NCI-H748 (cell line): ENCODE measurements around the gene ADAMTS17.
"Not testable (repeated sequence)": the region's sequence is repeated elsewhere in the genome, so short reads cannot be mapped to it uniquely, and the experiment has no call there.

Experiments used
- DNase-seq: peaks from one replicate; lab custom pipeline; 2025; ENCODE audit not compliant: unreplicated experiment; lab: John Stamatoyannopoulos, UW

Gene ADAMTS17

GRCh38 chr15:100340721-100341238 lies 995 bp downstream of the ADAMTS17 start:
- DNase-seq: no peak

- no peak for DNase-seq
These were observed 1.8 kb downstream of the ADAMTS17 start for GRCh38 chr15:100339999-100340398.

GRCh38 chr15:100339451-100339850 lies 2.3 kb downstream of the ADAMTS17 start:
- DNase-seq: not testable (repeated sequence)

GRCh38 chr15:100338971-100339444 lies 2.8 kb downstream of the ADAMTS17 start:
- peak; percentile 54 for DNase-seq

GRCh38 chr15:100338247-100338646 lies 3.5 kb downstream of the ADAMTS17 start:
- no peak for DNase-seq

GRCh38 chr15:100337096-100338044 lies 4.4 kb downstream of the ADAMTS17 start:
- no peak for DNase-seq

GRCh38 chr15:100336061-100336460 lies 5.7 kb downstream of the ADAMTS17 start:
- DNase-seq: no peak

GRCh38 chr15:100335335-100335999 lies 6.3 kb downstream of the ADAMTS17 start:
- DNase-seq: peak; percentile 1

GRCh38 chr15:100334905-100335304 lies 6.9 kb downstream of the ADAMTS17 start:
- DNase-seq: no peak

- DNase-seq: no peak
These were observed 7.3 kb downstream of the ADAMTS17 start for GRCh38 chr15:100334456-100334855.

- no peak for DNase-seq
These were observed 7.8 kb downstream of the ADAMTS17 start for GRCh38 chr15:100334015-100334414.

- no peak for DNase-seq
These were observed 8.5 kb downstream of the ADAMTS17 start for GRCh38 chr15:100333236-100333635.

- DNase-seq: no peak
These were observed 9.1 kb downstream of the ADAMTS17 start for GRCh38 chr15:100332721-100333120.

GRCh38 chr15:100332231-100332630 lies 9.5 kb downstream of the ADAMTS17 start:
- DNase-seq: no peak

- DNase-seq: no peak
These were observed 11.1 kb downstream of the ADAMTS17 start for GRCh38 chr15:100330629-100331215.

- DNase-seq: no peak
These were observed 11.6 kb downstream of the ADAMTS17 start for GRCh38 chr15:100330221-100330620.

GRCh38 chr15:100328796-100329195 lies 13.0 kb downstream of the ADAMTS17 start:
- no peak for DNase-seq

- DNase-seq: no peak
These were observed 22.9 kb downstream of the ADAMTS17 start for GRCh38 chr15:100318880-100319279.

GRCh38 chr15:100314809-100315400 lies 26.9 kb downstream of the ADAMTS17 start:
- DNase-seq: no peak

- DNase-seq: no peak
These were observed 29.8 kb downstream of the ADAMTS17 start for GRCh38 chr15:100311833-100312476.
